Upper lobe of left lung (tissue), 6 donors: Measurements from ENCODE around the gene TF. TPM values are rescaled to one million over a fixed set of nuclear protein-coding genes. Genes with fewer than 3 reads are reported as not detected.
A peak's percentile ranks its signal among the peaks of the same experiment; 100 is the strongest.

Experiments used
- ATAC-seq, 2 donors: fragments of 200-7000 bp; cut with Tn5 transposase; one replicate each; pipeline ENCODE4 v1.9.1; 2022; ENCODE audit warnings: mild to moderate bottlenecking in 2 of 2, moderate library complexity in 2 of 2; ENCODE audit not compliant: low FRiP score in 2 of 2
- DNase-seq, 2 donors: peaks; one replicate each; pipeline ENCODE4 v3.0.0-alpha.2; 2019 to 2020
- H3K27ac ChIP-seq, 4 donors: fragments of 200-600 bp; sonication (generic); one replicate each; pipeline ENCODE4 v1.5.1; 2016 to 2019
- H3K27me3 ChIP-seq, 4 donors: fragments of 200-600 bp; sonication (generic); one replicate each; pipeline ENCODE4 v1.5.1; 2017 to 2019
- H3K36me3 ChIP-seq, 4 donors: fragments of 200-600 bp; sonication (generic); one replicate each; pipeline ENCODE4 v1.5.1; 2016 to 2019
- H3K4me1 ChIP-seq, 4 donors: fragments of 200-600 bp; sonication (generic); one replicate each; pipeline ENCODE4 v1.5.1; 2018 to 2019
- H3K4me3 ChIP-seq, 4 donors: fragments of 200-600 bp; sonication (generic); one replicate each; pipeline ENCODE4 v1.5.1; 2017 to 2019; ENCODE audit warnings: mild to moderate bottlenecking in 2 of 4, moderate library complexity in 1 of 4
- H3K9me3 ChIP-seq, 4 donors: fragments of 200-600 bp; sonication (generic); one replicate each; pipeline ENCODE4 v1.5.1; 2018 to 2019
- CTCF ChIP-seq, 6 experiments: fragments of 450-650 bp in 4 of 6; fragments of 200-600 bp in 2 of 6; sonication (generic) in 2 of 6; IDR thresholded peaks; one replicate each; pipeline ENCODE4 v1.5.1; 2016 to 2019; ENCODE audit warnings: antibody characterized with exemption in 6 of 6
- EP300 ChIP-seq, 4 donors: sonication (generic); formaldehyde crosslinking; IDR thresholded peaks; one replicate each; pipeline ENCODE4 v1.5.1; 2017; ENCODE audit warnings: antibody characterized with exemption in 4 of 4, control low read depth in 2 of 4
- POLR2A ChIP-seq, 4 donors: fragments of 450-650 bp; IDR thresholded peaks; one replicate each; pipeline ENCODE4 v1.5.1; 2016 to 2017; ENCODE audit warnings: antibody characterized with exemption in 4 of 4, mild to moderate bottlenecking in 2 of 4
- POLR2AphosphoS5 ChIP-seq, 2 donors: sonication (generic); formaldehyde crosslinking; IDR thresholded peaks; one replicate each; pipeline ENCODE4 v1.5.1; 2017; ENCODE audit warnings: antibody characterized with exemption in 2 of 2
- WGBS, 2 donors: methylation state at CpG; one replicate each; pipeline ENCODE4 v1.1.5; 2017 to 2018; 5-methylcytosine and 5-hydroxymethylcytosine counted together
- total RNA-seq, 6 donors: library from RNA; depleted of rRNA in 4 of 6; stranded (reverse); fragments of >200 nt in 4 of 6; gene quantifications; one replicate each; pipeline versions ENCODE4 v1.1.0 to v1.2.1, GENCODE V29; 2016 to 2021
- donor health status: DM: no; HTN: no; CAD: no; lungs with moderate emphysema.
- donor health status: DM: no; HTN: yes; CAD: no; lungs with severe emphysema.

The TF gene
- total RNA-seq, 6 donors from 2014 or later = 0.61 to 15.5 (median 3.7) TPM

- Histone ChIP-seq H3K4me1 (no peaks in the 10 kb centered on the region), H3K4me3 (no peak overlapping the region), H3K27ac (no peak overlapping the region), H3K27me3 (no peaks in the 10 kb centered on the region), H3K36me3 (no peaks in the 10 kb centered on the region), H3K9me3 (no peaks in the 10 kb centered on the region)
- peak in 1 of 2 donors; percentile 31 for ATAC-seq
- 84 to 91% methylated on average over 3 to 7 of the region's 7 CpGs for WGBS, 2 donors
- no peak for DNase-seq
- no peak for TF ChIP-seq POLR2AphosphoS5 (IDR thresholded peaks at IDR 0.05)
- no peak for TF ChIP-seq POLR2A (IDR thresholded peaks at IDR 0.05)
- no peak for TF ChIP-seq EP300 (IDR thresholded peaks at IDR 0.05)
- no peak for TF ChIP-seq CTCF (IDR thresholded peaks at IDR 0.05)
These were observed 44.5 kb upstream of the TF start for GRCh38 chr3:133701435-133702358.

- Histone ChIP-seq H3K4me3 (no peak overlapping the region), H3K4me1 (no peaks in the 10 kb centered on the region), H3K9me3 (no peaks in the 10 kb centered on the region), H3K36me3 (no peaks in the 10 kb centered on the region), H3K27me3 (no peaks in the 10 kb centered on the region), H3K27ac (no peak overlapping the region)
- ATAC-seq (no peak), DNase-seq (no peak)
- no peak for TF ChIP-seq POLR2AphosphoS5 (IDR thresholded peaks at IDR 0.05)
- no peak for TF ChIP-seq EP300 (IDR thresholded peaks at IDR 0.05)
- no peak for TF ChIP-seq CTCF (IDR thresholded peaks at IDR 0.05)
- no peak for TF ChIP-seq POLR2A (IDR thresholded peaks at IDR 0.05)
- 50 to 53% methylated on average over 1 of the region's 1 CpG for WGBS, 2 donors
These were observed 42.3 kb upstream of the TF start for GRCh38 chr3:133703915-133704314.

GRCh38 chr3:133706033-133706432, 40.2 kb upstream of the TF start:
- Histone ChIP-seq H3K36me3 (no peaks in the 10 kb centered on the region), H3K27ac (no peak overlapping the region), H3K4me1 (no peaks in the 10 kb centered on the region), H3K27me3 (no peaks in the 10 kb centered on the region), H3K9me3 (no peaks in the 10 kb centered on the region), H3K4me3 (no peak overlapping the region)
- no peak for DNase-seq
- no peak for ATAC-seq
- WGBS, 2 donors = 77 to 88% methylated on average over 4 of the region's 4 CpGs
- no peak for TF ChIP-seq POLR2A (IDR thresholded peaks at IDR 0.05)
- TF ChIP-seq POLR2AphosphoS5 (IDR thresholded peaks at IDR 0.05) = no peak
- no peak for TF ChIP-seq CTCF (IDR thresholded peaks at IDR 0.05)
- TF ChIP-seq EP300 (IDR thresholded peaks at IDR 0.05) = no peak

- Histone ChIP-seq H3K4me3 (no peak overlapping the region), H3K9me3 (no peaks in the 10 kb centered on the region), H3K27ac (no peak overlapping the region), H3K27me3 (no peaks in the 10 kb centered on the region), H3K4me1 (no peaks in the 10 kb centered on the region), H3K36me3 (no peaks in the 10 kb centered on the region)
- no peak for DNase-seq
- 77 to 89% methylated on average over 3 of the region's 3 CpGs for WGBS, 2 donors
- TF ChIP-seq POLR2AphosphoS5 (IDR thresholded peaks at IDR 0.05) = no peak
- TF ChIP-seq POLR2A (IDR thresholded peaks at IDR 0.05) = no peak
- TF ChIP-seq EP300 (IDR thresholded peaks at IDR 0.05) = no peak
- TF ChIP-seq CTCF (IDR thresholded peaks at IDR 0.05) = no peak
- ATAC-seq = no peak
These were observed 36.9 kb upstream of the TF start for GRCh38 chr3:133709139-133709750.
